ENCODE data around the gene LRRN2.

LRRN2 gene

DNA sequence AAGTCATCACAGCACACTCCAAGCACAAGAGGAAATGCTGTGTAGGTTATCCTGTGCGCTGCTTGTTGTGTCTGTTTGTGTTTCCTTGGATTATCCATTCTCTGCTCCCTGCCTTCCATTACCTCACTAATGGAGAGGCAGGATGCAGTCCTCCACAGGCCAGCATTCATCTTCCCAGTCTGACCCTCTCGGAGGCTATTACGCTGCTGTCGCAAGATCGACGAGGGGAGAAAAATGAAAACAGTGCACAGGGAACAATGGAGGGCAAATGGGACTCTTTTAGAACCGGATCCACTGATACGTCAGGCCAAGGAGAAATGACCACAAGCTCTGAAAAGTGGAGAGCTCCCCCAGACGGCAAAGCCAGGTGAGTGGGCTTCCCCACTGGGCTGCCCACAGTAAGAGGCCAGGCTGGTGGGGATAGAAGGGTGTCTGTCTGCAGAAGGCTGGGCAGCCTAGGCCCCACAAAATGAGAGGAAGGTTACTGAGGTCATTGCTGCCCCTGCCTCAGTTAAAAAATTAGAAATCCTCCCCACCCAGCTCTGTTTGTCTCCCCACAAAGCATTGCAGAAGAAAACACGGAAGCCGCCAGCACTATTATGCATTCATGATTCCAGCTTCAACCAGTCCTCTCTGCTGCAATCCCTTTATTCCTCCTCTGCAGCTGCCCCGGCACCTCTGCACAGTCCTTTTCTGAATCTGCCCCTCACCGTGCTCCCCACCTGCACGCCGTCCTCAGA is 21.7 kb downstream of the LRRN2 start:
- no peak for DNase-seq (ENCODE audit: low read depth, low spot score)

DNA sequence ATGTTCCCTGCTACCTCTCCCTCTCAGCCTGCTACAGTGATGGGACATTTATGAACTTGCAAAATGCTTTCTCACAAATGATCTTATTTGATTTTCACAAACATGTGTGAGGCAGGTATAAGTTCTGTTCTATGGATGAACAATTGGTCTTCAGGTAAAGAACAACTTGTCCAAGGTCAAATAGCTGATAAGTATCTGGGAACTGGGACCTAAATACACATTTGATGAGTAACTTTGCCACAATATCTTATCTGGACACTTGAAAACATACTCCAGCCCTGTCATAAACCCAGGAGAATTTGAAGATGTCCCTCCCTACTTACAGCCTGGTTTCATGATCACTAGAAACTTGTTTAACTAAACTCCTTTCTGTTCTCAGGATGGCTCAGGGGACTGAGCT is 23.0 kb downstream of the LRRN2 start:
- DNase-seq (ENCODE audit: low read depth, low spot score): no peak

DNA sequence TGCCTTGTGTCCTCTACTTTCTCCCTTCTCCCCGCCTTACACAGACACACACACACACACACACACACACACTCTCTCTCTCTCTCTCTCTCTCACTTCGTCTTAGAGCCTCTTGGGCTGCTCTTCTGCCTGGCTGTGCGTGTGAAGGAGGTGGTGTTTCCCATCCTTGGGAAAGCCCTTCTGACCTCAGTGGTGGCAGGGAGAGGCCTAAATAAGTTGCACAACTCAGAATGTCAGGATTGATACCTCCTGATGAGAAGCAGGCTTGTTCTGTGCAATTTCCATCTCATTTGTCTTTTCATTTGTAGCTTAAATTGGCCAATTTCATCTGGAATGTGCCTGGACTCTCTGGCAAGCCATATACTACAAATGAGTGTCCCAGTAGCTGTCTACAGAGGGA is 25.0 kb downstream of the LRRN2 start:
- no peak for DNase-seq (ENCODE audit: low read depth, low spot score)

DNA sequence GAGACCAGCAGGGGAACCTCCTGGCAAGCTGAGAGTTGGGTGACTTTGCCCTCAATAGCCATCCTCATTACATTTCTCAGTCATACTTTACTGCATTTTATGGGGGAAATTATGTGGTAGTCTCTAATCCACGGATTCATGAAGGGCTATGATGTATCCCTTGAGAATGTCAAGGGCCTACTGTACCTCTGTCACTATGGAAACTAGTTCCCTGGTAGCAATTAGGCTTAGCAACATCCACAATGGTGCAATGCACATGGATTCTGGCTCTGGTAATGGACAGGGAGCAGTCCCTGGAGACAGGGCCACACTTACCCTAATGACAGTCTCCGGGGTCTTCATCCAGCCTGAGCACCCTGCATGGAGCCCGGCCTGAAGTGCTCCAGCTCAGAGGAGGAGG is 26.5 kb downstream of the LRRN2 start:
- no peak for DNase-seq (ENCODE audit: low read depth, low spot score)

DNA sequence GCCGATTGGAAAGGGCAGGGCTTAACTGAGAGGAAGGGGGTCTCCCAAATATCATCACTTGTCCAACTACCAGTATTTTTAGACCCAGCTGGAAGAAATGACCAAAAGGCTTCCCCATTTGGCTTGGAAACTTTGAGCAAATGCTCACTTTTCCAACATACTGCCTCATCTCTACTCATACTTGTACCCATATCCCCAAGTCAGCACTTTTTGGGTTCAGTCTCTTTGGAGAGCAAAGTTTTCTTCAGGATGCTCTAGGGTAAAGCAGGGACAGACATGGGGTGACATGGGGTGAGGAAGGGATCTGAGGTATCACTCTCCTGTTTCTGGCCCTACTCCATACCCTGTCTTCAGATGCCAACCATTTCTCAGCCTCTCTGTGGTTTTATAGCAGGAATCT is 27.2 kb downstream of the LRRN2 start:
- DNase-seq (ENCODE audit: low read depth, low spot score): no peak

DNA sequence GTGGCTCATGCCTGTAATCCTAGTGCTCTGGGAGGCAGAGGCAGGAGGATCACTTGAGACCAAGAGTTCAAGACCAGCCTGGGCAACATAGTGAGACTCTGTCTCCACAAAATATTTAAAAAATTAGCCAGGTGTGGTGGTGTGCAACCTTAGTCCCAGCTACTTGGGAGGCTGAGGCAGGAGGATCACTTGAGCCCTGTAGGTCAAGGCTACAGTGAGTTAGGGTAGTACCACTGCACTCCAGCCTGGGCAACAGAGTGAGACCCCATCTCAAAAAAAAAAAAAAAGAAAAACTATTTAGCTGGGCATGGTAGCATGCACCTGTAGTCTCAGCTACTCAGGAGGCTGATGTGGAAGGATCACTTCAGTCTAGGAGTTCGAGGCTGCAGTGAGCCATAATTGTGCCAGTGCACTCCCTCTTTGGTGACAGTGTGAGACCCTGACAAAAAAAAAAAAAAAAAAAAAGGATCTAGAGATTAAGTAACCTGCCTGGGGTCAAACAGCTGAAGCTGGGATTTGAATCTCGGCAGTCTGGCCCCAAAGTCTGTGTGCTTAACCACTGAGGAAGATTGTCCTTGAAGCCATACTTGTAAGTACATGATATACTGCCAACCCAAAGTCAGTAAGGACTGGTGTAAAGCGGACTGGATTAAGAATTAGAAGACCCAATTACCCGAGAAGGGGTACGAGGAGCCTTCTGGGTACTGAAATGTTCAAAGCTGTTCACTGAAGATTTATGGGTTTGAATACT is 31.8 kb downstream of the LRRN2 start:
- DNase-seq (ENCODE audit: low read depth, low spot score): no peak

DNA sequence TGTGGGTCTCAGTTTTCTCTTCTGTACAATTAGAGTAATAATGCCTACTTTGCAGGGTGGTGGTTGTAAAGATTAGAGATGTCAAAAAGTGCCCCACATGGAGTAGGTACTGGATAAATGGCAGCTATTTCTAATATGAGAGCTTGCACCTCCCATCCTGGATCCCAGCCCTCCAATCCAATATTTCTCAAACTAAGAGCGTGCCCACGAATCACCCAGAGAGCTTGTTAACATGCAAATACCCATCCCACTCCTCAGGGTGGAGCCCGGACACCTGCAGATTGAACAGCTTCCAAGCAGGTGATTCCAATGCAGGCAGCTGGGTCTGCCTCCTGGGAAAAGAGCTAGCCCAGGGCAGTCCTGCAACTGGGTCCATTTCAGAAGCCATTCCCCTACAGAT is 33.0 kb downstream of the LRRN2 start:
- no peak for DNase-seq (ENCODE audit: low read depth, low spot score)

DNA sequence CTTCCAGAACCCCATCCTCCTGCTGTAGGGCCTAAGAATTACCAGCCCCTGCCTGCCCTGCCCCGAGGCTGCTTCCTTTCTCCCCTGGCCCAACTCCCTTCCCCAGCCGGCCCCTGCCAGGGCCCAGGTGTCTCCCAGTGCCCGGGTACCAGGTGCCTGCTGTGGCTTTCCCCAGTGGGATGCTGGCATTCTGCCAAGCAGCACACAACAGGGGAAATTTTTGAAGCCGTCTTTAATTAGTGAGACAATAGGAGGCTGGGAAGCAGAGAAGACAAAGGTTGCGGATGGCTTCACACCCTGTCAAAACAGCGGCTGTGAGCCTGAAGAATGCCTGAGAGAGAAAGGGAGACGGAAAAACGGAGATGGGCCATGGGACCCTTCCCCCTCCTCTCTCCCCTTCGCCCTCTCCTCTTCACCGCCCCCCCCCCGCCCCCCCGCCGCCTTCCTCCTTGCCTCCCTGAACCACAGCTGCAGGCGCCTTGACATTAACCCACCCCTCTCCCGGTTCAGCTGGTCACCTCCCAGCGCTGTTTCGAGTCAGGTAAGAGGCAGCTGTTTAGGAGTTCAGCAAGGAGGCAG is 33.6 kb downstream of the LRRN2 start:
- DNase-seq (ENCODE audit: low read depth, low spot score): no peak

DNA sequence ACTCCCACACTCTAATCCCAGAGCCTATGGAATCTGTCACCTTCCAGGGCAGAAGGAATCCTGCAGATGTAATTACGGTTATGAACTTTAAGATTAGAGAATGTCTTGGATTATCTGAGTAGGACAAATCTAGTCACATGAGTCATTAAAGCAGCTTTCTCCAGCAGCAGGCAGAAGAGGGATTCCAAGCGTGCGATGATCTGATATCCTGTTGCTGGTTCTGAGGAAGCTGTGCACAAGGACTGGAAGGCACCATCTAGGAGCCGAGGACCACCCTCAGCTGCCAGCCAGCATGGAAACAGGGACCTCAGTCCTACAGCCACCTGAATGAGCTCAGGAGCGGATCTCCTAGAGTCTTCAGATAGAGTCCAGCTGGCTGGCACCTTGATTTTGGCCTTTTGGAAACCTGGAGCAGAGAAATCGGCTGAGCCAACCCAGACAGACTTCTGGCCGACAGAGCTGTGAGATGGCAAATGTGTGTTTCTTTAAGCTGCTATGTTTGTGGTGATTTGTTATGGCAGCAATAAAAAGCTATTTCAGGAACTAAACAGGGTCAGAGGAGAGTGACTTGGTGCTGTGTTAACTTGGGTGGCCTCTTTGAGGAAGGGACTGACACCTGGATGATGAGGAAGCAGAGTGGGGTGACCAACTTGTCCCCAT is 34.5 kb downstream of the LRRN2 start:
- no peak for DNase-seq (ENCODE audit: low read depth, low spot score)

DNA sequence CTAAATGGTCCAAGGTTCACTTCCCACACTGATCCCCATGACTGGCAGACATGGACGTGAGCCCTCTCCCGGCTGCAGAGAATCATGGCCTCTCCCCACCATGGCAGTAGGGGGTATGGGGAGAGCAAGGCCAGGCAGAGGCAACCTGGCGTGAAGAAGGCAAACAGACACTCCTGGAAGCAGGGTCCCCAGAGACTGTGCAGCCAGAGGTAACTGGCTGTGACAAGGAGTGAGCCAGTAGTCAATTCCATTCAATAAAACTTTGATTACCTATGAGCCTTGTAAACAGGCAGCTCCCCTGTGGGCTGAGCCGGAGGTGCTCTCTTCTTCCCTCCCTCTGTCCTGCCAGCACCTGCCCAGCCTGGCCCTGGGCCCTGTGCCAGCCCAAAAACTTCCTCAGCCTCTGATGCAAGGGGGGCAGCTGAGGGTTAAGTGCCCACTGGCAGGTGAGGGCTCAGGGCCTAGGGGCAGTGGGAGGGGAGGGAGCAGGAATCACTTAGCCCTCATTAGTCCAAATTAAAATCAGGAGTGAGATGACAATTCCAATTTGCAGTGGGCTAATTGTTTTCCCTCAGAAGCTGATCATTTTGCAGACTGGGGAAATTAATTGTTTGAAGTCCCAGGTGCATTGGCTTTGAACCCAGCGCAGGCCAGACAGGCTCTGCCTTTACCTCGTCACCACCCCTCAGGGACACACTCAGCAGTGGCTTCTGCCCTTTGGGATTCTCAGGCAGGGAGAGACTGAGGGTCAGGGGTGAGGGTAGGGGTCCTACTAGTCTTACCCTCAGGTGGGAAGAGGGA is 35.6 kb downstream of the LRRN2 start:
- DNase-seq (ENCODE audit: low read depth, low spot score): no peak

DNA sequence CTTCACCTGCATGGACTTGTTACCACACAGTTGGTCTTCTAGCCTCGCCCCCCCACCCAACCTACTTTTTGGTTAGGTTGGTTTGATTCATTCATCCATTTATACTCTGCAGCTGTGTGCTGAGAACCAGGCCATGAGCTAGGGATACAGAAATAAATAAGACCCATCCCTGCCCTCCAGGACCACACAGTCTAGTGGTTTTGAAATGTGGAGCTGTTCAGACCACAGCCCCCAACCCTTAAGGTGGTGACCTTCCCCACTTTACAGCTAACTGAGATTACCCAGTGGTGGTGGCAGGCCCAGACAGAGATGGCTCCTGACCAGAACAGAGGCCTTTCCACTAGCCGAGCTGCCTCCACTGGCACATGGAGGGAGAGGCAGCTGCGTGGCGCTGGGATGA is 37.0 kb downstream of the LRRN2 start:
- DNase-seq (ENCODE audit: low read depth, low spot score): no peak

DNA sequence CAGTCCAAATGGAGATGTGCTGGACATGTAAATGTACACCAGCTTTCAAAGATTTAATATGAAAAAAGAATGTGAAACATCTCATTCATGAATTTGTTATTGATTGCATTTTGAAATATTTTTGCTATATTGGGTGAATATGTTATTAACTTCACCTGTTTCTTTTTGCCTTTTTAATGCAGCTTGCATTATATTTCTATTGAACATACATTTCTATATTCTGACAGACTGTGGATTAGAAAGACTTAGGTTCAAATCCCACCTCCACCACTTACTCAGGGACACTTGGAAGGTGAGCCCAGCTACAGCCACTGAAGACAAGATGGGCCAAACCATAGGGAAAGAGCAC is 37.8 kb downstream of the LRRN2 start:
- DNase-seq (ENCODE audit: low read depth, low spot score): no peak

DNA sequence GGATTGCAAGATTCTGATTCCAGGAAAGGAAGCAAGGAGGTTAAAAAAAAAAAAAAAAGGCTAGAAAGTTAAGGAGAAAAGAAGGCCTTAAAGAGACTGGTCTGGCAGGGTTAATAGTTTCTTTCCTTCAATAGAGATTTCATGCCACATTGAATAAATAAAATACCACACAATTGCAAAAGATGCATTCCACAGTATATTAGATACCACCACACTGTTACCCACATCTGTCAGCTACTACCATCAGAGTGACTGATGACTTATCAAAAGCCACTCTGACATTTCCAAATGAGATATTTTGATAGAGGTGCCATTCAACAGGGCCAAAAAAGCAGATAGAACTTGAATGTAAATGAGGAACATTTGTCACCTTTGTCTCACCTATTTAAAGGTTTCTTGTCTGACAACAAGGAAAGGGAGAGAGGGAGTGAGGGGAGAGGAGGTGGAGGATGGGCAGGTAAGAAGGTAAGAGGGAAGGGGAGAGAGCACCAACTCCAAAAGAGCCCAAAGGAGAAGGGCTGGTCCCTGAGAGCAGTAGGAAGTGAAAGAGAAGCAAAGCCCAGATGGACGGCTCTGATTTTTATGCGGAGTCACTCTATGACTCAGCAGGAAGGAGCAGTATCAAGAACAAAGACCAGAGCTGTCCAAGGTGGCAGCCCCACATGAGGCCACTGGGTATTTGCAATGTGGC is 38.3 kb downstream of the LRRN2 start:
- no peak for DNase-seq (ENCODE audit: low read depth, low spot score)

DNA sequence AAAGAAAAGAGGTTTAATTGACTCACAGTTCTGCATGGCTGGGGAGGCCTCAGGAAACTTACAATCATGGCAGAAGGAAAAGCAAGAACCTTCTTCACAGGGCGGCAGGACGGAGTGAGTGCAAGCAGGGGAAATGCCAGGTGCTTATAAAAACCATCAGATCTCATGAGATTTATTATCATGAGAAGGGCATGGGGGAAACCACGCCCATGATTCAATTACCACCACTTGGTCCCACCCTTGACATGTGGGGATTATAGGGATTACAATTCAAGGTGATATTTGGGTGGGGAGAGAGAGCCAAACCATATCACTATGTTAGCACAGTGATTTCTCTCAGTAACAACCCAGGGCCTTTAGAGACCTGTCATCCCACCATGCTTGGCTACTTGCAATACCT is 39.9 kb downstream of the LRRN2 start:
- DNase-seq (ENCODE audit: low read depth, low spot score): no peak

DNA sequence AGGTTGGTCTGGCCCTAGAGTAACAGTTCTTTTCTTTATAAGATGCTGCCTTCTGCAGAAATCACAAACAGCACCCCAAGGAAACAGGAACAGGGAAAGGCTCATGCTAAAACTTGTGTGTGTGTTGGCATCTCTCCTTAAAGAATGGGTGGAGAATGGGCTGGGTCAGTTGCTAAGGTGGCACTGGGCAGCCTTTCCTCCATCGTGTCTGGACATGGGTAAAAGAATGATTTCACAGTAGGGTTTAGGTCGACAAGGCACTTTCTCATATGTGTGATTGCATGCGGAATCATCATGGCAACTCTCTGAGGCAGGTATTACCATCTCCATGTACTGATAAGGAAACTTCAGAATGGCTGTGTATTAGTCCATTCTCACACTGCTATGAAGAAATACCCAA is 40.3 kb downstream of the LRRN2 start:
- no peak for DNase-seq (ENCODE audit: low read depth, low spot score)

DNA sequence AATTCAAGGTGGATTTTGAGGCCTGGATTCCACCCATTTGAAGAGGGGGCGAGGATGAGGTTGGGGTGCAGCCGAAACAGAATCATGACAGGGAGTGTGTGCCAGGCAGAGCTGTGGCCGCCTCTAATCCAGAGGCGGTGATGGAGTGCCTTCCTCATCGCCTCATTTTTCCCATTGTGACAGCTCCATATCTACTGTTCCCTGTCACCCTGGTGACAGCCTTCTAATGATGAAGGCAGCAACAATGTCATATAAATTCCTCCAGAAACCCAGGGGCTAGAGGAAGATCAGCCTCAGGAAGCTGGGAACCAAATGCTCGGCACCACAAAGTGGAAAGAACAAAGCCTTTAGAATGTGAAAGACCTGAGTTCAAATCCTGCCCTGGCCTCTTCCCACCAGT is 42.0 kb downstream of the LRRN2 start:
- no peak for DNase-seq (ENCODE audit: low read depth, low spot score)

DNA sequence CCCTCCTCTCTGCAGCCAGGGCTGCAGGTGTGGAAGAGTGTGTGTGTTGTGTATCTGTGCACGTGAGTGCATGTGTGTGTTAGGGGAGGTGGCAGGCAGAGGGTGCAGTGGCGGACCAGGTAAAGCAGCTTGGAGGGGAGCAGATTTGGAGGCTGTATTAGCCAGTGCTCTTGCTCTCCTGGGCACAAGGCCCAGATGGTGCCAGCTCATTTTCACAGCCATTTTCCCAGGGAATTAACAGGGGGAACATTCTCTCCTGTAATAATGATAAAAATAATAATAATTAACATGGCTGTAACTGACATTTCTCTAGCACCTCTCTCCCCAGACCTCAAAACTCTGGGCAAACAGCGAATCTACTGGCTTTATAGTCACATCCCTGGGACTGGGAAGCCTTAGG is 43.6 kb downstream of the LRRN2 start:
- no peak for DNase-seq (ENCODE audit: low read depth, low spot score)

DNA sequence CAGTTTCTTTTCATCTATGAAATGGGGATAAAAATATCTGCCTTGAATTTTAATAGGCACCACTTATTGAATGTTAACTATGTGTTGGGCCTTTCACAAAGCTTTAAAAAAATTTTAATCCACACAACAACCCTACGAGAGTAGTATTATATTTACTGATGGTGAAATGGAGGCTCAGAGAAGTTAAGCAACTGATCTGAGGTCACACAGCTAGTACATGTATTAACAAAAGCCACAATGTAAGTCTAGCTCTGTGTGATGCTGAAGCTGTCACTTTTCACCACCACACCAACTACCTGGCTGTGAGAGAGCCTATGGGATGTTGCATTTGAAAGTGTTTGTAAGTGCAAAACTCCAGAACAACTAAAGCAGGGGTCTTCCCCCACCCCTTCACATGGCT is 44.1 kb downstream of the LRRN2 start:
- no peak for DNase-seq (ENCODE audit: low read depth, low spot score)

DNA sequence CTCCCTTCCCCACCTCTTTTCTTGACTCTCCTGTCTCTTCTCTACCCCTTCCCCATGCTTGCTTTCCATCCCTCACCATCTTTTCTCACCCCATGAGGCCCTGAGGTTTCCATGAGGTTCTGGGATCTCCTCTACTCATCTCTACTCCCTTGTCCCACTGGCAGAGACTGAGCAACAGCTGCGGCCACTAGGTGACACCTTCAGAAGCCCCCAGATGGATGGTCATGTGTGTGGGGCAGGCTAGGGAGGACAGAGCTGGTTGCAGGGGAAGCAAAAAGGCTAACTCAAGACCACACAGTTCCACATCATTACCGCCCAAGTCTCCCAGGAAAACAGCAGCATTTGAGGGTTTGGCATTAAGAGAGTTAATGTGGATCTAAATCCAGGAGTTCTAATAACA is 45.0 kb downstream of the LRRN2 start:
- DNase-seq (ENCODE audit: low read depth, low spot score): no peak

DNA sequence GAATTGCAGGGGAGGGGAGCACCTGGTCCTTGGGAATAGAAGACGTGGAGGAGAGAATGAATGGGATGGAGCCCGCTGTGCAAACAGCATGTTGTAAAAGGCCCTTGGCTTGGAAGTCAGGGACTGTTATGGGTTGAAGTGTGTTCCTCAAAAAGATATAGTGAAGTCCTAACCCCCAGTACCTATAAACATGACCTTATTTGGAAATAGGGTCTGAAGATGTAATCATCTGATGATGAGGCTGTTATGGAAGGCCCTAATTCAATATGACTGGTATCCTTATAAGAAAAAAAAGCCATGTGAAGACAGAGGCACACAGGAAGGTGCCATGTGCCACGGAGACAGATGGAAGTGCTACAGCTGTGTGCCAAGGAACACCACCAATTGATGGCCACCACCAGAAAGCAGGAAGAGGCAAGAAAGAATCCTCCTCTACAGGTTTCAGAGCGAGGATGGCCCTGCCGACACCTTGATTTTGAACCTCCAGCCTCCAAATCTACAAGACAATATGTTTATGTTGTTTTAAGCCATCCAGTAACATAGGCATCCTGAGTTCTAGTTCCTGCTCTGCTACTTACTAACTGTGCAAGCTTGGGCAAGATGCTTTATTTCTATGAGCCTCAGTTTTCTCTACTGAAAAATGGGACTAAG is 51.2 kb downstream of the LRRN2 start:
- no peak for DNase-seq (ENCODE audit: low read depth, low spot score)

DNA sequence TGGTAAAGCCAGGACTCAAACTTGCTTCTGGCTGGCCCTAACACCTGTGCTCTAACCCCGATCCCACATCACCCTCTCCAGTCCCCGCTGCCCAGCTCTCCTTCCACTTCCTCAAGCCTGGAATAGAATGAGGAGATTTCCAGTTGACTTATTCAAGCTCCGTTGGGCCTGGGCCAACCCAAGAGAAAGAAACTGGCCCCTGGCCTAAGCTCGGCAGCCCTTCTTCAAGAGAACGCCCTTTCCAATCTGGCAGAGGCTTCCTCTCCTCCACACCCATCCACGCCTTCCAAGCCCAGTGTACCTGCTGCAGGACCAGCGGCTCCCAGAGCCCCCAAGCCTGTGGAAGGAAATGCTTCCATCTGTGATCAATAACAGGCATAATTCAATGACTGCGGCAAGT is 51.9 kb downstream of the LRRN2 start:
- no peak for DNase-seq (ENCODE audit: low read depth, low spot score)
